CD4-positive, alpha-beta T cell treated with Interleukin-6 for 4 hours (primary cell): ENCODE measurements around the gene JTB.
A peak's percentile ranks its signal among the peaks of the same experiment; 100 is the strongest.

ENCODE experiments used
- DNase-seq: peaks from one replicate; pipeline ENCODE4 v3.0.0-alpha.2; 2020; ENCODE audit warnings: mixed read lengths

Gene JTB

DNA sequence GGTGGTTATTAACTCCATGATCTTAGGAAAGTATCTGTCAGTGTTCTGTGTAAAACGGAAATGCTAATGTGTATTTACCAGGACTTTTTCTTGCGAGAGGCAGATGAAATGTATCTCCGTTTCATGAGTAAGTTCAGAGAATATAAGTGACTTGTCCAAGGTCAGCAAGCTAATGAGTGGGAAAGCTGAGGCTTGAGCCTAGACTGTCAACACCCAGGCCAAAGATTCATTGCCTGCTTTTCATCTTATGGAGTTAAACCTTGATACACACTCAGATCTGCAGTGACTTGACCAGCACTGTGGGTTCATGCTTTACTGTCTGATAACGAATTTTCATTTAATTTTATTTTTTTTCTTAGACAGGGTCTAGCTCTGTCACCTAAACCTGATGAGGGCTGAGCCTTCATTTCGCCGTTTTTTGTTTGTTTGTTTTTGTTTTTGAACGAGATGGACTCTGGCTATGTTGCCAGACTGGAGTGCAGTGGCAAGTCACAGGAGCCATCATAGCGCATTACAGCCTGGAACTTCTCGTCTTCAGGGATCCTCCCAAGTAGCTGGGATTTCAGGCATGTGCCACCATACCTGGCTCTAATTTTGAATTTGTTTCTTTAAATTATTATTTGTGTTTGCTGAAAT is 918 bp upstream of the JTB start:
- no peak for DNase-seq

DNA sequence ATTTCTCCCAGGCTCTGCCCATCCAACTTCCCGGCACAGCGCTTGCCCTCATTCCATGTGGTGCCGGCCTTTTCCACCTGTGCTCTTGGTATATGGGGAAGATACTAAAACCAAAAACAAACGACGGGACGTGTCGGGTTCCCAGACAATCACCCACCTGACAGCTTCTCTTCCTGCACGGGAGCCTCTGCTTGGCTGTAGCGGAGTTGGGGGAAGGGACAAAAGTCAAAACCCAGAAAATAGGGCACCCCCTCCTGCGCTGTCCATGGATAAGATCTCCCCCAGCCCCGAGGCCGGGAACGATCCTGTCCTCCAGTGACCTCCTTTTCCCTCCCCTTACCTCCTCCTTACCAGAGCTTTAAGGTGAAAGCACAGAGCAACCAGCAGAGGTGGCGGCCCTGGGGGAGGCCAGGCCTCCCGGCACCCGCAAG is 640 bp downstream of the JTB start:
- DNase-seq: no peak

DNA sequence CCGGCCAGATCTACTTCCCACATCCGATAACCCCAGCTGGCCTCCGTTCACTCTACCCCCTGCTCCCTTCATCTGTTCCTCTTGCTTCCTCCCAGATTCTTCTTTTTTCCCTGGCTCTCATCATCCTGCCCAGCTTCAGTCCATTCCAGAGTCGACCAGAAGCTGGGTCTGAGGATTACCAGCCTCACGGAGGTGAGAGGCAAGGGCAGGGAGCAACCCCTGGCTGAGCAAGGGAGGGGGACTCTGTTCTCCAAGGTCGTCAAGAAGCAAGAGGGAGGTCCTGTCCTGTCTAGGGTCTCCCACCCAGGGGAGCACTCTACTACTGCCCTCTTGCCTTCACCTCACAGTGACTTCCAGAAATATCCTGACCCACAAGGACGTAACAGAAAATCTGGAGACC is 3.9 kb downstream of the JTB start:
- no peak for DNase-seq

DNA sequence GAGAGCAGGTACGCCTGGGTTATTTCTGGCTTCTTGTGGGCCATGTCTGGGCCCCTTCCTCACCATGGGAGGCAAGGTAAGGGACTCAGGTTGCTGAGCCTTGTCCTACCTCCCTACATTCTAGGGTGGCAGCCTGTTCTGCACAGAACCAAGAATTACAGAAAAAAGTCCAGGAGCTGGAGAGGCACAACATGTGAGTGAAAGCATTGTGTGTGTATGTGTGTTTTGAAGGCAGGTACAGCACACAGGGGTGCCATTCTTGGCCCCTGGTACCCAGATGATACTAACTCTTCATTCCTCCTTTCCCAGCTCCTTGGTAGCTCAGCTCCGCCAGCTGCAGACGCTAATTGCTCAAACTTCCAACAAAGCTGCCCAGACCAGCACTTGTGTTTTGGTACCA is 4.4 kb downstream of the JTB start:
- DNase-seq: no peak

DNA sequence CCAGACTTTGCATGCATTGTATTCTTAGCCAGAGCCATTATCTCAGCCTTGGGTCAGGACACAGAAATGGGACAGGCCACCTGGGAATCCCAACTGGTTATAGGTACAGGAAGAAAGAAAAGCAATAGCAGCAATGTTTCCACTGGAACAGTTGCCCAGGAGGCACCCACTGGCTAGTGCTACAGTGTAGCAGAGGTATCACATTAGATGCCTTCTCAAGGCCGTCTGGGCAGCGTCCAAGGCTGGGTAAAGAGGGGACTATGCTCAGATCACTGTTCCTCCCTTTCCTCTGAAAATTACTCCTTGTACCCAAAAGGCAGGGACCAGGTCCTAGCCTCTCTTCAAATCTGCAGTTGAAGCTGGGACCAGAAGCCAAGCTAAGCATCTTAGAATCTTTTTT is 7.1 kb downstream of the JTB start:
- no peak for DNase-seq

DNA sequence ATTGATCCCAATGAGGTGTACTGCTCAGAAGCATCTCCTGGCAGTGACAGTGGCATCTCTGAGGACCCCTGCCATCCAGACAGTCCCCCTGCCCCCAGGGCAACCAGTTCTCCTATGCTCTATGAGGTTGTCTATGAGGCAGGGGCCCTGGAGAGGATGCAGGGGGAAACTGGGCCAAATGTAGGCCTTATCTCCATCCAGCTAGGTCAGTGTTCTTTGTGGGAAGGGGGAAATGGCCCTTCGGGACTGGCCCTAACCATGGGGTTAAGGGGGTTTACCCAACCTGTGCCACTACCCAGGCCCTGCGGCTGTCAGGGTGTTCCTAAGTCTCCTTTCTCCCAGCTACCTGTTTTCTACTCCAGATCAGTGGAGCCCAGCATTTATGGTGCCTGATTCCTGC is 8.5 kb downstream of the JTB start:
- DNase-seq: no peak

DNA sequence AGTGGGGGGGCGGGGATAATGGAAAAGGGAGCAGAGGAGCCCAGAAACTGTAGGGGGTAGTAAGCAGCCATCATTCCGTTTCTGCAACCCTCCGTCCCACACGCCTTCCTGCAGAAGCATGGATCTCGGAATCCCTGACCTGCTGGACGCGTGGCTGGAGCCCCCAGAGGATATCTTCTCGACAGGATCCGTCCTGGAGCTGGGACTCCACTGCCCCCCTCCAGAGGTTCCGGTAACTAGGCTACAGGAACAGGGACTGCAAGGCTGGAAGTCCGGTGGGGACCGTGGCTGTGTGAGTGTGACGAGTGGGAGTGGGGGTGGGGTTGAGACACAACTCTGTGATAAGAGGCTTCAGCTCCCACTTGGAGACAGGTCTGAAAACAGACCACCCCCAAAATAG is 9.1 kb downstream of the JTB start:
- DNase-seq: no peak

DNA sequence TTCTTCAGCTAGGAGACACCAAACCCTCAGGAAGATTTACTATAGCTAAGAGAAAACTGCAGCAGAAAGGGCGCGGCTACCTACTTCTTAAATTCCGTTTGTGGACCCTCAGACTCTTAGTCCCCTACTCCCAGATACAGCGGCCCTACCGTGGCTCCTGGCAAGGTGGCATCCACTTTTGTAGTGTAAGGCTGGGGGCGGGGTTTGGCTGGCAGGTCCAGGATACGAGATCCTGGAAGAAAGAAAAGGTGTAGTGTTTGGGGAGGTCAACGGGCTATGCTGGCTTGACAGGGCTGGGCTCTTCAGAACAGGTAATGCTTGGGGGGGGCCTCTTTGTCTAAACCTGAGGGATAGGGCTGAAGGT is 9.5 kb downstream of the JTB start:
- no peak for DNase-seq

DNA sequence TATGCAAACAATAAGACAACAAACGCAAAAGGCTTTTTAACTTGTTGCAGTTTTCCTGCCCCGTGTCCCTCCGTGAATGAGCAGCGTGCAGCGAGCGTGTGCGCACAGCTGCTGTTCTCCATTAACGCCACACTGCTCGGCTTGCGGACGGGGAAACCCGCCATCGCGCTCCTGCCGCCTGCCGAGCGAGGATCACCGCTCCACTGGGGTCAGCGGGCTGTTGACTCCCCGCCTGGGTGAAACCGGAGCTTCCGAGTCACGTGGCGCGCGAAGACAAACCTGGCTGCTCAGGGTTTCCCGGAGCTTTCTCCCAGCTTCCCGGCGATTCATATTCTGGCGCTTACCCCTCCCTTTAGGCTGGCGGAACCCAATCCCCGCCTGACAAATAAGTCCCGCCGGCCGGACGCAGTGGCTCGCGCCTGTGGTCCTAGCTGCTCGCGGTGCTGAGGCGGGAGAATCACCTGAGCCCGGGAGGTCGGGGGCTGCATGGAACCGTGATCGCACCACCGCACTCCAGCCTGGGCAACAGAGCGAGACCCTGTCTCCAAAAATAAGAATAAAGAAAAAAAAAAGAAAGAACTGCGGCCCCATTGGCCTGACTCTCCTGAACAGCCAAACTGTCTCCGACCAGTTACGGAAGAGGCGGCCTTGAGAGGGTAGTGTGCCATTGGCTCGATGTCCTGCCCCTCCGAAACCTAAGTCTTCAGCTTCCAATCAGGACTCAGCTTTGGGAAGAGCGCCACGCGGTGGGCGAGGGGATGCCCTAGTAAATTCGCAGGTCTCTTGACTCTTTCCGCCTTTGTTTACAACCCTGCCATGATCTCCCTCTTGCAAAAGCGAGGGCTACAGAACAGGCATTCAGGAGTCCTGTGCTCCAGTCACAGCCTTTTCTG is 10.1 kb downstream of the JTB start, which contains the start of gene CREB3L4:
Gene CREB3L4 (plus strand): TSS at position 796 of the 893 bp plus-strand sequence. CDS start 624 bp downstream, outside the sequence.
- peak; percentile 90 for DNase-seq

DNA sequence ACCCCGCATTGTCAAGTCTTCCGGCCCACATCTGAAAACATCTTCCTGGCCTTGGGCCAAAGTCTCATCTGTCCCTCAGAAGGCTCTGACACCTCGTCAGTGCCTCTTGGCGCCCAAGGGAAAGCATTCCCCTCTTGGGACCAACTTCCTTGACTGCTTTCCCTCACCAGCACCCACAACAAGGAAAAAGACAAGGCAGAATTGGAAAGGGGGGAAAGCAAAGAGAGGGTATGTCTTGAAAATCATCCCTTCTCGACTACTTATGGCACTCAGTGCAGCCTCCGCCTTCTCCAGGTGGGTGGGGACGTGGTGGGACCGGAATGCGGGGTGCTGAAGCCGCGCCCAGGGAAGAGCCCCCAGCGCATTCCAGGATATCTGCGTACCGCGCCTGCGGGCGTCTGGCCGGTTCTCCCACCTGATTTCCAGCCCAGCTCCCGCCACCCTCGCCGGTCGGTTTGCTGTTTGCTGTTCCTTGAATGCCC is 13.6 kb downstream of the JTB start:
- DNase-seq: no peak

DNA sequence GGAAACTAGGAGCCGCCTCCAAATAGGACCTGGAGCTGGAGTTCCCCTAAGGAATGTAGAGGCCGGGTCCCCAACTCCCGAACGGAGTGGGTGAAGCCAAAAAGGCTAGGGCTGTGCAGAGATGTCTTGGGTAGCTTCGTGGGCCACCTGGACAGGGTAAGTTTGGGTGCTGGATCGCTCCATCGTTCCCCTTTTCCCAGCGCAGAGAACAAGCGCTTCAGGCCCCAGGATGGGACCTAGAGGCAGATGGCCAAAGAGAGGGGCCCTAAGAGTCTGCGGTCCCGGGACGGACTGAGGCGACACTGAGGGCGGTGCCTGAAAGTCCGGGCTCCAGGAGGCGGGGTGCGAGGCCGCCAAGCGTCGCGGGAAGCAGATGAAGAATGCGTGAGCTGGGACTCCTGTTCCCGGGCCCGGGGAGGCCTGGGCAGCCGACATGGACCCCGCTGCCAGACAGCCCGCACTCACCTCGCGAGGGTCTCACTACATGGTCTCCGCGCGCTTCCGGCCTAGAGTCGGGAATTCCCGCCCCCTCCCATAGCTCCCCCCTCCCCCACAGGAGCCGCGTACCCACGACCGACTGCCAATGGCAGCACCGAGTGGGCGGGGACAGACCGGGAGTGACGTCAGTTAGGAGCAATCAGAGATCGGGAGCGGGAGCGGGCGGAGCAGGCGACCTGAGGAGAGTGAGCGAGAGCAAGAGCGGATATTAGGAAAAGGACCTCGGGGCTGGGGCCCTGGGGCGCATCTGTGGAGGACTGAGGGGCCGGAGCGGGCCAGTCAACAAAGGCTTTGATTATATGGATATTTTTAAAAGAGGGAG is 14.2 kb downstream of the JTB start, which contains the start of gene SLC39A1:
Gene SLC39A1 (minus strand): TSS at position 508 of the 820 bp plus-strand sequence. CDS start 822 bp downstream, outside the sequence.
- peak; percentile 98 for DNase-seq

DNA sequence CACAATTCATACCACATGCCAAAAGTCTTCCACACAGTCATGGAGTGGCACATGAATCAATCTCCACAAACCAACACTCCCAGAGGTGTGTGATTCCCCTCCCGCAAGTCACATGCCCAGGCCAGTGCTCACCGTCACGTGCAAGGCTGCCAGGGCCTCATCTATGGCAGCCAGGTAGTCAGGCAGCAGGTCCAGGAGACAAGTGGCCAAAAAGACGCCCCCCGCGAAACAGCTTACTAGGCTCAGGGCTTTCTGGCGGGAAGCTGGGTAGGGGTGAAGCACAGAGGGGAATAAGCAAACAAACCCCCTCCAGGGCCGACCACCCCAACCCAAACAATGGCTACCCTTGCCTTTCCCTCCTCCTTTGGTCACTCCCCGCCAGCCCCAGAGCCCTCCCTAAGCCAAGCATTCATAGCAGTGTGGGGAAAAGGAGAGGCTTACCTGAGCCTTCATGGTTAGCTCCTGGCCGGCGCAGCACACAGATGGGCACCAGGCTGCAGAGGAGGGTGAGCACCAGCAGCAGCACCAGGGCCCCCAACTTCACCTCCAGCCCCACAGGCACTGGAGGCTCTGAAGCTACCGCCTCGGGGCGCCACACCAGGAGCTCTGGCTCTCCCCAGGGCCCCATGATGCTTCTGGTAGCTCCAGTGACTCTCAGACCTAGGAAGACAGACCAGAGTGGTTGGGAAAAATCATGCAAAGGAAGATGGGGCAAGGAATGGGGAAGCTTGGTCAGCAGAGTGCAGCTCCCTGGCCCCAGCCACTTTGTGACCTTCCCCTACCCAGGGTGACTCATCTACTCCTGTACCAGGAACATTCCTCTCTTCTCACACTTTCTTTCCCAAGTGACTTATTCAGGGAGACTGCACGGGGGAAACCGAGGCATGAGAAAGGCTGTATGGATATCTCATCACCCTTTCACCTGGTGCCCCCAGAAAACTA is 15.1 kb downstream of the JTB start:
- DNase-seq: no peak

DNA sequence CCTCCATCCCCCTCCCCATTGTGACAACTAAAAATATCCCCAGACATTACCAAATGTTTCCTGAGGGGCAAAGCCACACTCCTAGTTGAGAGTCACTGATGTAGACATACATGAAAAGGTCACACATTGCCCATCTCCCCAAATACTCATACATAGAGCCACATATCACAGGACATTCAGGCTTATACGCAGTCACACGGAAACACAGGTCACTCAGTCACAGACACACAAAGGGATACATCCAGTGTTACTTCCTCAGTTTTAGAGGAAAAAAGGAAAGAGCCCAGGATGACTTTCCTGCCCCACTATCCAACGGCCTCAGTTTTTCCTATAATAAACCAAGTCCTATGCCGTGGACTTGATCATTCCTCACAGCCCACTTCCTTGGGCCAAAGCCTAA is 16.1 kb downstream of the JTB start:
- DNase-seq: no peak

DNA sequence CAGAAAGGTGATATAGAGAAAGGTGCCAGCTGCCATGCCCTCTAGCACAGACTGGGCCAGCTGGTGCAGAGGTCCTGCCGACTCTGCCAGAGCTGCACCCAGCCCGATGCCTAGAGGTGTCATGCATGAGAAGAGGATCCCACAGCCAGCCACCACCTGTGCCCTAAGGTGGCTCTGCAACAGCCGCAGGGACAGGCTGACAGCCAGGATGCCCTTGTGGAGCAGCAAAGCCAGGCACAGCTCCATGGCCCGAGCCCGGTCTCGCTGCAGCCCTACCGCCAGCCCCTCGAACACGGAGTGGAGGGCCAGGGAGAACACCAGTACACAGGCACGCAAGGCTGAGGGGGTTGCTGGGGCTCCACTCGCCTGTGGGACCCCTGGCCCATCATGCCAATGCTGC is 17.3 kb downstream of the JTB start:
- no peak for DNase-seq

DNA sequence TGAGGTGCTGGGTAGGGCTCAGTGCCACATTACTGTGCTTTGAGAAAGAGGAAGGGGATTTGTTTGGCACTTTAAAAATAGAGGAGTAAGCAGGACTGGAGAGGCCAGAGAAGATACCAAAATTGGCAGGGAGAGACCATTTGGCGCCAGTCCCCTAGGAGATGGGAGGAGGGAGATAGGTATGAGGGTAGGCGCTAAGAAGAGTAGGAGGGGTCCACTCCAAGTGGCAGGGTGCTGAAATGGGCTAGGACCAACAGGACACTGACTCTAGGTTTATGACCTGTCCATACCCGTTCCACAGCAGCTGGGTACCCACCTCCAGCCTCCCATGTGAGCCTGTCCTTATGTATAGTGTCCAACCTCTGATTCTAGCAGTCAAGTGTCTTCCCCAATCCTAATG is 18.0 kb downstream of the JTB start:
- DNase-seq: no peak

DNA sequence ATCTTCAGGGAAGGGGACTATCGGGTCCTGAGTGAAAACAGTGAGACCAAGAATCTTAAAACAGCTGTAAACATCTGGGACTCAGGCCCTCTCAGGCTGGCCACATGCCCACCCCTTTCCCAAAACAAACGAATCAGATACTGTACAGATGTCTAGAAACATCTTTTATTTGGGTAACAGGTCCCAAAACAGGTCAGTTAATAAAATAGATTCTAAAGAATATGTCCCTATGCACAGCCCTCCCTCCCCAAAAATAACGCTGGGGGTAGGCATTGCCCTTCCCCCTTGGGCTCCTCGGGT is 18.6 kb downstream of the JTB start:
- DNase-seq: no peak

DNA sequence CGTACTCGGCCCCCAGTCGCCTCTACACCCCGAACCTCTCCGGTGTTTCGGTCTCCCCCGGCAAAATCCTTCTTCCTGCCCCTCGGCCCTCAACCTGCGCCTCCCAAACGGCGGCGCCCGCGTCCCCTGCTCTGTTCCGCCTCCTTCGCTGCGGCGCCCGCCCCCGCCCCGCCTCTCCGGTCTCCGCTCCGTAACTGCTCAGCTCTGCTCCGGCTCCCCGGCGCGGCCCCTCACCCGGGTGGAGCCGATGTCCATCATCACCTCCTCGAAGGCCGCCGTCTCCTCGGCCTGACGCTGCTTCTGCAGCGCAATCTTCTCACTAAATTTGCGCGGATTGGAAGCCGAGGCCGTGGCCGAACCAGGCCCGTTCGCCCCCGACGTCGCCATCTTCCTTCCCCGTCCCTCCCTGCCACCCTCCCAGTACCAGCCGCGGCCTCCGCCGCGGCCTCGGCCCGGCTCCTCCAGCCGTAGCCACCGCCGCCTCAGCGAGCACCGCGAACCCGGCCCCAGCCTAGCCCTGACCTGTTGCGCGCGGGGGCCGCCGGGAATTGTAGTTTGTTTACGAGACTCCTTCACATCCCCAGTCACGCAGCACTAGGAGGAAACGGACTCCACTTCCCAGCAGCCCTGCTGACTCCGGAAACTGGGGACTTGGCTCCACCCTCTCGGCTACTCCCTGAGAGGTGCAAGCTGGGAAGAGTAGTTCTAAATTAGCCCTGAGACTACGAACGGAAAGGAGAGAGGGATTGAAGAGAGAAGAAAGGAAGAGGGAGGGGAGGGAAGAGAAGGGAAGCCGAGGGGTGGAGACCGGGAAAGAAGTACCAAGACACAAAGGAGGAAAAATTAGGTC is 19.1 kb downstream of the JTB start, which contains the start of gene CRTC2:
Gene CRTC2 (minus strand): TSS at position 502 of the 850 bp plus-strand sequence. CDS start 115 bp downstream, at position 387.
- peak; percentile 99 for DNase-seq

DNA sequence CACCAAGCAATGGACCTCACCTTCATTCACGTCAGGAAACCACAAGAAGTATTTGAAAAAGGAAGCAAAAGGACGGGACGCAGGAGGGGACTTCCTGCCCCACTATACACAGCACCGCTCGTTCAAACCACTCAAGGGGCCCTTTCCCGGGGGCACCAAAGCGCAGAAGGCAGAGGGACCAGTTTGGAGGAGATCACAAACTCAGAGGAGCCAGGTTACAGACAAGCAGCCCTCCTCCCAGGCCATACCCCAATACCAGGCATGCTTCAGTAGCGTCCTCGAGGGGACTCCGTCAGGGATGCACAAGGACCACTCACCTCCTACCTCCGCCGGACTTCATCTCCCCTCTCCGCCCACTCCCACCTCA is 19.7 kb downstream of the JTB start:
- peak; percentile 42 for DNase-seq

DNA sequence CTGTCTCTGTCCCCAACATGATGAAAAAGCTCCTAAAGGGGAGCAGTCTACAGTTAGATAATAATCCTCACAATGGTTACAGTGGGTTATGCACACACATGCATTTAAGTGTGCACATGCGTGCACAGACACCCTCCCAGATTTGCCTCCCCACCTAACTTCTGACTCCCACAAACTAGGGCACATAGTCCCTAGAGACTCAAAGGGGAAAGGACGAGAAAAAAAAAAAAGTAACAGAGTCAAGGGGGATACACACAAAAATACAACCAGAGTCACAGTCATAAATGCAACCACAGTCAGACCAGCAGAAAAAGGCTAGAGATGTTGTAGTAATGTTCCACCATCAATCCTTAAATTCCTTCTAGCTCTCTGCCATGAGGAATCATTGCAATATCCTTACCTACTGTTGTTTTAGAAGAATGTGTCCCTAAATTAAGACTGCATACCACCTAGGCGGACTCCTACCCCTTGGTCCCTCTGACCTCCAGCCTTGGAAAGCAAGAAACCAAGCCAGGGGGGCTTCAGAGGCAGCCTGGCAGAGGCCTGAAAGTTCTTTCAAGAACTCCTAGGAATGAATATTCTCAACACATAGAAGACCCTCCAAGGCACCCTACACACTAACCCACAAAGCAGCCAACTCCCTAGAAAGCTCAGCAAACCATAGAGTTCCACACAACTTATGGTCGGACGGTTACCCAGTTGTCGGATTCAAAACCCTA is 20.3 kb downstream of the JTB start:
- no peak for DNase-seq

DNA sequence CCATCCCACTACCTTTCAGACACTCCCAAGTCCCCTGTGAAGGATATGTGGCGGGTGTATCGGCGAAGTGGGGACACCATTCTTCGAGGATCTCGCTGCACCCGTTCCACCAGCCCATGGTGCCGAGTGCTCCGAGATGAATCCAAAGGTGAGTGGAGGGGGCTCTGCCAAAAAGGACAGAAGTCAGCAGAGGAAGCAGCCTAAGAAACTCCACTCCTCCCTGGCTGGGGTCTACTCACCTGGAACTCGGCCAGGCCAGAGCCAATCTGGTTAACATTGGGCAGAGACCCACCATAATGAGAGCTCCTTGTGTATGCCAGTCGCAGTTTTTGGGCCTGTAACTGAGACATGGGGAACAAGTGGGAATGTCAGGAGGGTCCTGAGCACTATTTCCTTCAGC is 22.6 kb downstream of the JTB start:
- no peak for DNase-seq
